Cardiac fibroblast (primary cell): ENCODE data around the gene SDK1.

Experiments
- DNase-seq, 2 donors: peaks; one replicate each; pipeline versions ENCODE4 v3.0.0 to v3.0.0-alpha.2; 2010; ENCODE audit warnings: low read depth in 2 of 2
- H3K4me3 ChIP-seq, 2 donors: replicated peaks in 1 of 2; 1 replicate in 1 of 2; 2 replicates in 1 of 2; pipeline ENCODE4 v1.5.1; 2011; ENCODE audit warnings: low read depth in 2 of 2, low read length in 2 of 2, mild to moderate bottlenecking in 2 of 2, moderate library complexity in 1 of 2
- TF ChIP-seq, protein P1 (sequence below): IDR thresholded peaks from one replicate; pipeline ENCODE4 v1.5.1; 2011; ENCODE audit warnings: low read depth, mild to moderate bottlenecking, low read length, inconsistent platforms

The SDK1 gene

DNA sequence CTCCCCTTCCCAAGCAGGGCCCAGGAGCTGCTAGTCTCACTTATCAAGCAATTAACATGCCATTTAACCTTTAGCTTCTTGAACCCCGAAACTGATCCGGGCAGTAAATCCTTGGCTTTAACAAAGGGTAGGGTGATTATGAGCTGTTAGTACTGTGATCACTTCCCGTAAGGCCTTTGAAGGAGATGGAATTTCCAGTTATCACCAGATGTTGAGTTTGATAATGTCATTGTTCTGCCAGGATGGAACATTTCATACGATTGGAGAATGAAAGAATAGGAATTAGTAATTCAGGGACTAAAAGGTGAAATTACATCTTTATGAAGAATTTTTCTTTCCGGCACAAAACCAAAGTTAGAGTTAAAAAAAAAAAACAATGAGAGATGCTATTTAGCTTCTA lies 810.1 kb downstream of the SDK1 start:
- TF ChIP-seq, protein P1, sequence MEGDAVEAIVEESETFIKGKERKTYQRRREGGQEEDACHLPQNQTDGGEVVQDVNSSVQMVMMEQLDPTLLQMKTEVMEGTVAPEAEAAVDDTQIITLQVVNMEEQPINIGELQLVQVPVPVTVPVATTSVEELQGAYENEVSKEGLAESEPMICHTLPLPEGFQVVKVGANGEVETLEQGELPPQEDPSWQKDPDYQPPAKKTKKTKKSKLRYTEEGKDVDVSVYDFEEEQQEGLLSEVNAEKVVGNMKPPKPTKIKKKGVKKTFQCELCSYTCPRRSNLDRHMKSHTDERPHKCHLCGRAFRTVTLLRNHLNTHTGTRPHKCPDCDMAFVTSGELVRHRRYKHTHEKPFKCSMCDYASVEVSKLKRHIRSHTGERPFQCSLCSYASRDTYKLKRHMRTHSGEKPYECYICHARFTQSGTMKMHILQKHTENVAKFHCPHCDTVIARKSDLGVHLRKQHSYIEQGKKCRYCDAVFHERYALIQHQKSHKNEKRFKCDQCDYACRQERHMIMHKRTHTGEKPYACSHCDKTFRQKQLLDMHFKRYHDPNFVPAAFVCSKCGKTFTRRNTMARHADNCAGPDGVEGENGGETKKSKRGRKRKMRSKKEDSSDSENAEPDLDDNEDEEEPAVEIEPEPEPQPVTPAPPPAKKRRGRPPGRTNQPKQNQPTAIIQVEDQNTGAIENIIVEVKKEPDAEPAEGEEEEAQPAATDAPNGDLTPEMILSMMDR: no peak
- no peak for DNase-seq
- H3K4me3 ChIP-seq: no peak overlapping the region

DNA sequence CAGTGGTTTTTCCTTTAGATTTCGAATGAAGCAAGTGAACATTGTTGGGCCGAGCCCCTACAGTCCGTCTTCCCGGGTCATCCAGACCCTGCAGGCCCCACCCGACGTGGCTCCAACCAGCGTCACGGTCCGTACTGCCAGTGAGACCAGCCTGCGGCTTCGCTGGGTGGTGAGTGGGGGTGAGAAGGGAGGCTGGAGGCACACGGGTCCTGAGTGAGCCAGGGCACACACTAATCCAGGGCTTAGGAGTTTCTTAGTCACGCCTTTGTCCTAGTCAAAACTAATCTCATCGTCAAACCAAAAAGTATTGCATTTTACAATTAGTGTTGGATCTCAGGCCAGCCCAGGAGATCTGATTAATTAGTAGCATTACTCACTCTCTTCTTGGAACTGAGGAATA lies 812.2 kb downstream of the SDK1 start:
- no peak overlapping the region for H3K4me3 ChIP-seq
- DNase-seq: no peak
- TF ChIP-seq, protein P1: no peak

DNA sequence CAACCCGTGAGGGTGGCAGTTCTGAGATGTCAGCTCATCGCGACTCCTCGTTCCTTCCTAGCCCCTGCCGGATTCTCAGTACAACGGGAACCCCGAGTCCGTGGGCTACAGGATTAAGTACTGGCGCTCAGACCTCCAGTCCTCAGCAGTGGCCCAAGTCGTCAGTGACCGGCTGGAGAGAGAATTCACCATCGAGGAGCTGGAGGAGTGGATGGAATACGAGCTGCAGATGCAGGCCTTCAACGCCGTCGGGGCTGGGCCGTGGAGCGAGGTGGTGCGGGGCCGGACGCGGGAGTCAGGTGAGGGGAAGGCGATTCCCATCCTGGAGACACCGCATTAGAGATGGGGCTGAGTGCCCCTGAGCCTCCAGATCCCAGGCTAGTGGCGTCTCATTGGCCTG lies 812.9 kb downstream of the SDK1 start:
- no peak overlapping the region for H3K4me3 ChIP-seq
- TF ChIP-seq, protein P1: no peak
- DNase-seq: no peak

DNA sequence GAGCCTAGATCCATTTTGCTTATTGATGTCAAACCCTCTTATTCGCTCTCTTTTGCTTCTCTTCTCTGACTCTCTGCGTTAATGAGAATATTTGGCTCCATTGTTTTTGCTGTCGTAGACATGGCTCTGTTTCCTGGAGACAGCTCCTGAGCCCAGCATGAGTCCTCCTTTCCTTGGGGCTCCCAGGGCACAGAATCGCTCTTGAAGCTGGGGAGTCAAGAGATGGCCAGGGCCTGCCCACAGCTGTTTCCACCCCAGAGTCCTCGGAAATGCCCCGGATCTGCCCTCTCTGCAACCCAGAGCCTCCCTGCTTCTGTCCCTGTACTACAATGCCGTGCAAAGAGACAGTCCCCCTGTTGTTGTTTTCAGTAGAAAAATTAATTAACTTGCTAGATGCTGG lies 814.4 kb downstream of the SDK1 start:
- TF ChIP-seq, protein P1: no peak
- DNase-seq: no peak
- H3K4me3 ChIP-seq: no peak overlapping the region

DNA sequence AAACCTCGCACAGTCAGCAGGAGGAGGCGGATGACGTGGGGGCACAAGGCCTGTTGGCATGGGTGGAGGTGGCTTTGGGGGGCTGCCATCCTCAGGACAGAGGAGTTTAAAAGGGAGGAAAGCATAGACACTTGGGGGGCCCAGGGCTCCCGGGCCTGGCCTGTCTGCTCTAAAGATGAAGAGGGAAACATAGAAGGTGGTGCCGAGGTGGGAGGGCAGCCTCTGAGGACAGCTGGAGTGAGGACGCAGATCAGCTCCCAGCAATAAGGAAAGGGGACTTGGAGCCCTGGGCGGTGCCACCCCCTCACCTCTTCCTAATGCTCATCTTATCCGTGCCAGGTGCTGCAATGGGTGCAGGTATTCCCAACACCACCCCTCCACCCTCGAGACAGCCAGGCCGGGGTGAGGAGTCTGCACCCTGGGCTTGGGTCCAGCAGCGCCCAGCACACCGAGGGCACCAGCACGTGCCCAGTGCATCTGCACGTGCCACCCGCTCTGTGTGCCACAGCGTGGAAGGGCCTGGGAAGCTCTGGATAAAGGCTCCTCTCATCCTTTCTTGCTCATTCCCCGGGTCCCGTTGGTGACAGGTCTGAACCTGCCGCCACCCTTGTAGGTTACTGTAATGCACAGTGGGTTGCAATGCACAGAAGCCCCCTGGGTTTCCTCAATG lies 815.0 kb downstream of the SDK1 start:
- TF ChIP-seq, protein P1: no peak
- no peak overlapping the region for H3K4me3 ChIP-seq
- no peak for DNase-seq

DNA sequence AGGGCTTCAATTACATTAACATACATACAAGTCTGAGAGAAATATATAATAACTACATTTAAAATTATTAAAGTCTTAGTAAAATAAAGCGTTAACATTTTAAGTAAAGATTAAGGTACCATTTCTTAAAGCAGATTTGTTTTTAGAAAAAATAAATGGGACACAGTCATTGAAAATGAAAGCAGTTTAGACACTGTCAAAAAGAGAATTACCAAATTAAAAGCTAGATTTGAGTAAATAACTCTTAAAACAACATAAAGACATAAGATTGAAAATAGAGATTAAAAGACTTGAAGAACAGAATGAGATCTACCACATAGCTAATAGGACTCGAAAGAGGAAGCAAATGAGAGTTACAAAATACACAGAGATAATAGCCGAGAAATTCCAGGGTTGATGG lies 818.8 kb downstream of the SDK1 start:
- no peak for DNase-seq
- TF ChIP-seq, protein P1: no peak
- H3K4me3 ChIP-seq: no peak overlapping the region

DNA sequence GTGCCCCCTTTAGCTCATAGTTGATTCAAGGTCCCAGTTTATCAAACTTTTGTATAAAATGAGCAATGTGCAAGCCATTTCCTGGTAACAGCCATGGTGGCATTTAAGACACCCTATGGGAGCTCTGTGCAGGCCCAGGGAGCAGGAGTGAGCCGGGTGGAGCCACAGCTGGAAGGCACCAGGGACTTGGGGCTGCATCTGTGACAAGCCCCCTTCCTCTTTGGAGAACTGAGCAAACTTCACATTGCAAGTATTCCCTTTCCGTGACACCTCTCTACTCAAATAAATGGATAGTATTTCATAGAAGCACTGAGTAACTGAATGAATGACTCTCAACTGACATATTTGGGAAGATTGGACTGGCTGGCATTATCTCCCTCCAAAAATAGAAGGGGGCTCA lies 822.3 kb downstream of the SDK1 start:
- no peak overlapping the region for H3K4me3 ChIP-seq
- TF ChIP-seq, protein P1: no peak
- no peak for DNase-seq
